ENCODE data around the gene AP2A2. TPM values are rescaled to one million over a fixed set of nuclear protein-coding genes. Genes with fewer than 3 reads are reported as not detected.

Gene AP2A2
- total RNA-seq, 6 experiments from 2014 or later = 41.4 to 66.7 (median 53.8) TPM

DNA sequence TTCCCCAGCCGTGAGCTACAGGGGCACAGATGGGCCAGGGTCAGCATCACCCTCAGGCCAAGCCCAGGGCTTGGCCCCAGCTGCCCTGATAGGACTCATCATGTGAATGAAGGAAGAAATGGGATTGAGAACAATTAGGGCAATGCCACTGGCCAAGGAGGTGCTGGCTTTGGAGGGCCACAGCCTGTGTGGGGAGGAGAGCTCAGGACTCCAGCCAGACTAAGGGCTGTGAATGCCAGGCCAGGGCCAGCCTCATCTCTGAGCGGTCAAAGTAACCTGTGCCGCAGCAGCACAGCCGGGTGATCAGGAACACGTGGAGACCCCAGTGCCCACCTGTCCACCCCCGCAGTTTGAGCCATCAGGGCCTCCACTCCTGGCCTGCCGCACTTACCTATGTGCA is 25.1 kb upstream of the AP2A2 start:
- no peak overlapping the region for H3K4me3 ChIP-seq
- no peaks in the 10 kb centered on the region for H3K4me1 ChIP-seq
- H3K36me3 ChIP-seq = peaks cover 8 to 62% (median 25%) of the 10 kb centered on the region in 4 donors
- TF ChIP-seq POLR2A (IDR thresholded peaks at IDR 0.05) = no peak
- TF ChIP-seq, protein P1, sequence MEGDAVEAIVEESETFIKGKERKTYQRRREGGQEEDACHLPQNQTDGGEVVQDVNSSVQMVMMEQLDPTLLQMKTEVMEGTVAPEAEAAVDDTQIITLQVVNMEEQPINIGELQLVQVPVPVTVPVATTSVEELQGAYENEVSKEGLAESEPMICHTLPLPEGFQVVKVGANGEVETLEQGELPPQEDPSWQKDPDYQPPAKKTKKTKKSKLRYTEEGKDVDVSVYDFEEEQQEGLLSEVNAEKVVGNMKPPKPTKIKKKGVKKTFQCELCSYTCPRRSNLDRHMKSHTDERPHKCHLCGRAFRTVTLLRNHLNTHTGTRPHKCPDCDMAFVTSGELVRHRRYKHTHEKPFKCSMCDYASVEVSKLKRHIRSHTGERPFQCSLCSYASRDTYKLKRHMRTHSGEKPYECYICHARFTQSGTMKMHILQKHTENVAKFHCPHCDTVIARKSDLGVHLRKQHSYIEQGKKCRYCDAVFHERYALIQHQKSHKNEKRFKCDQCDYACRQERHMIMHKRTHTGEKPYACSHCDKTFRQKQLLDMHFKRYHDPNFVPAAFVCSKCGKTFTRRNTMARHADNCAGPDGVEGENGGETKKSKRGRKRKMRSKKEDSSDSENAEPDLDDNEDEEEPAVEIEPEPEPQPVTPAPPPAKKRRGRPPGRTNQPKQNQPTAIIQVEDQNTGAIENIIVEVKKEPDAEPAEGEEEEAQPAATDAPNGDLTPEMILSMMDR (IDR thresholded peaks at IDR 0.05) = no peak
- ATAC-seq (no peak), DNase-seq (no peak)
- H3K27ac ChIP-seq = no peak overlapping the region
- WGBS (ENCODE audit: insufficient coverage, low coverage, low lambda C conversion rate, missing lambda C conversion rate) = 100% methylated on average over 1 of the region's 7 CpGs
- intact Hi-C loops (cut with DNase I) = no loop called here
- H3K27me3 ChIP-seq = no peaks in the 10 kb centered on the region
- H3K9me3 ChIP-seq = no peaks in the 10 kb centered on the region

GRCh38 chr11:901452-902061 is 24.1 kb upstream of the AP2A2 start:
- WGBS (ENCODE audit: insufficient coverage, low coverage, low lambda C conversion rate, missing lambda C conversion rate) = 86% methylated on average over 1 of the region's 19 CpGs
- peaks cover 8 to 62% (median 25%) of the 10 kb centered on the region in 4 donors for H3K36me3 ChIP-seq
- no peaks in the 10 kb centered on the region for H3K9me3 ChIP-seq
- H3K4me1 ChIP-seq = no peaks in the 10 kb centered on the region
- no peaks in the 10 kb centered on the region for H3K27me3 ChIP-seq
- ATAC-seq (no peak), DNase-seq (no peak)
- TF ChIP-seq, protein P1 (IDR thresholded peaks at IDR 0.05) = no peak
- no peak for TF ChIP-seq POLR2A (IDR thresholded peaks at IDR 0.05)
- no peak overlapping the region for H3K4me3 ChIP-seq
- no peak overlapping the region for H3K27ac ChIP-seq
- intact Hi-C loops (cut with DNase I) = no loop called here

DNA sequence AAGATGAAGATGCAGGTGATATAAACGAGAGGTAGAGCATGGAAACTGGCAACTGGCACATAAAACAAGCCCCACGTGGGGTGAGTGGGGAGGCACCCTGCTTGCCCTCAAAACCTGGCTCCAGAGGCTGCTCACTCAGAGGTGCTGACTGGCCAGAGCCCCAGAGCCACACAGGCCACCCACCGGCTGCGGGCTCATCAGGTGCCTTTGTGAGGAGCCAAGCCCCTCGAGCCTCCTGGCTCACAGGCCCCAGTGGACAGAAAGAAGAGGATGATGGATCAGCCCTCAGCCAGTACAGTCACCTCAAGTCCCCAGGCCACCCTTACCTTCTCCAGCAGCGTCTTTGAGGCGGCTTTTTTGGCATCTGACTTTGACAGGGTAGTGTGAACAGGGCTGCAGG is 21.3 kb upstream of the AP2A2 start:
- intact Hi-C loops (cut with DNase I) = no loop called here
- H3K9me3 ChIP-seq = no peaks in the 10 kb centered on the region
- H3K27ac ChIP-seq = no peak overlapping the region
- ATAC-seq (no peak), DNase-seq (no peak)
- H3K36me3 ChIP-seq = peaks cover 8 to 52% (median 22%) of the 10 kb centered on the region in 4 donors
- peaks cover 0 to under 1% (median 0%) of the 10 kb centered on the region in 4 donors for H3K4me1 ChIP-seq
- TF ChIP-seq, protein P1 (IDR thresholded peaks at IDR 0.05) = no peak
- TF ChIP-seq POLR2A (IDR thresholded peaks at IDR 0.05) = no peak
- H3K4me3 ChIP-seq = no peak overlapping the region
- 96% methylated on average over 4 of the region's 7 CpGs for WGBS (ENCODE audit: insufficient coverage, low coverage, low lambda C conversion rate, missing lambda C conversion rate)
- H3K27me3 ChIP-seq = no peaks in the 10 kb centered on the region

DNA sequence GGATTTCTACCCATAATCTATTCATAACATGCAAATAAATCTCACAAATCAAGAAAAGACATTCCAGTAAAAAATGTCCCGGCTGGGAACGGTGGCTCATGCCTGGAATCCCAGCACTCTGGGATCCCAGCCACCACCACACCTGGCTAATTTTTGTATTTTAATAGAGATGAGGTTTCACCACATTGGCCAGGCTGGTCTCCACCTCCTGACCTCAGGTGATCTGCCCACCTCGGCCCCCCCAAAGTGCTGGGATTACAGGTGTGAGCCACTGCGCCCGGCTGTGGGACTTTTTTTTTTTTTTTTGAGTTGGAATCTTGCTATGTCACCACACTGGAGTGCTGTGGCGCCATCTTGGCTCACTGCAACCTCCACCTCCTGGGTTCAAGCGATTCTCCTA is 19.7 kb upstream of the AP2A2 start:
- Histone ChIP-seq H3K36me3 (peaks cover 6 to 36% (median 16%) of the 10 kb centered on the region in 4 donors), H3K9me3 (no peaks in the 10 kb centered on the region), H3K4me3 (no peak overlapping the region), H3K4me1 (peaks cover 0 to 9% (median 4%) of the 10 kb centered on the region in 4 donors), H3K27me3 (no peaks in the 10 kb centered on the region), H3K27ac (no peak overlapping the region)
- TF ChIP-seq, protein P1 (IDR thresholded peaks at IDR 0.05) = no peak
- no peak for TF ChIP-seq POLR2A (IDR thresholded peaks at IDR 0.05)
- no peak for ATAC-seq
- 93% methylated on average over 3 of the region's 7 CpGs for WGBS (ENCODE audit: insufficient coverage, low coverage, low lambda C conversion rate, missing lambda C conversion rate)
- DNase-seq = no peak
- intact Hi-C loops (cut with DNase I) = no loop called here
